Measurements from ENCODE around the gene ABCC4. TPM values are rescaled to one million over a fixed set of nuclear protein-coding genes. Genes with fewer than 3 reads are reported as not detected.

ABCC4 gene
- total RNA-seq, 1 donor from 2014 or later: 4.0 TPM

GRCh38 chr13:95049772-95050171, 251.5 kb downstream of the ABCC4 start:
- DNase-seq (ENCODE audit: missing footprints) (no peak), ATAC-seq (no peak)
- intact Hi-C loops (cut with DNase I): no loop called here

- ATAC-seq: no peak
- DNase-seq (ENCODE audit: missing footprints): no peak
- intact Hi-C loops (cut with DNase I): no loop called here
These were observed 256.6 kb downstream of the ABCC4 start for GRCh38 chr13:95044452-95045205.

GRCh38 chr13:95039415-95039814, 261.8 kb downstream of the ABCC4 start:
- ATAC-seq: no peak
- DNase-seq (ENCODE audit: missing footprints): no peak
- intact Hi-C loops (cut with DNase I): no loop called here

GRCh38 chr13:95038949-95039348, 262.3 kb downstream of the ABCC4 start:
- DNase-seq (ENCODE audit: missing footprints): no peak
- intact Hi-C loops (cut with DNase I): no loop called here
- no peak for ATAC-seq

GRCh38 chr13:95035311-95036109, 265.7 kb downstream of the ABCC4 start:
- ATAC-seq (no peak), DNase-seq (ENCODE audit: missing footprints) (no peak)
- intact Hi-C loops (cut with DNase I): no loop called here

GRCh38 chr13:95033890-95034289, 267.4 kb downstream of the ABCC4 start:
- ATAC-seq (no peak), DNase-seq (ENCODE audit: missing footprints) (no peak)
- intact Hi-C loops (cut with DNase I): no loop called here

GRCh38 chr13:95032121-95032520, 269.1 kb downstream of the ABCC4 start:
- intact Hi-C loops (cut with DNase I): no loop called here
- no peak for DNase-seq (ENCODE audit: missing footprints)
- ATAC-seq: no peak

- DNase-seq (ENCODE audit: missing footprints): no peak
- ATAC-seq: no peak
- intact Hi-C loops (cut with DNase I): no loop called here
These were observed 270.4 kb downstream of the ABCC4 start for GRCh38 chr13:95030821-95031343.

- ATAC-seq: no peak
- intact Hi-C loops (cut with DNase I): no loop called here
- DNase-seq (ENCODE audit: missing footprints): no peak
These were observed 273.6 kb downstream of the ABCC4 start for GRCh38 chr13:95027638-95028037.

GRCh38 chr13:95025116-95025515, 276.1 kb downstream of the ABCC4 start:
- DNase-seq (ENCODE audit: missing footprints): no peak
- no peak for ATAC-seq
- intact Hi-C loops (cut with DNase I): no loop called here

- DNase-seq (ENCODE audit: missing footprints): no peak
- intact Hi-C loops (cut with DNase I): no loop called here
- ATAC-seq: no peak
These were observed 277.8 kb downstream of the ABCC4 start for GRCh38 chr13:95023405-95023804.

GRCh38 chr13:95020298-95020987, 280.8 kb downstream of the ABCC4 start:
- intact Hi-C loops (cut with DNase I): no loop called here
- DNase-seq (ENCODE audit: missing footprints) (no peak), ATAC-seq (no peak)

GRCh38 chr13:95019886-95020285, 281.4 kb downstream of the ABCC4 start:
- ATAC-seq (no peak), DNase-seq (ENCODE audit: missing footprints) (no peak)
- intact Hi-C loops (cut with DNase I): no loop called here

- ATAC-seq (no peak), DNase-seq (ENCODE audit: missing footprints) (no peak)
- intact Hi-C loops (cut with DNase I): no loop called here
These were observed 293.9 kb downstream of the ABCC4 start for GRCh38 chr13:95007322-95007721.

GRCh38 chr13:95005300-95005699, 296.0 kb downstream of the ABCC4 start:
- no peak for DNase-seq (ENCODE audit: missing footprints)
- intact Hi-C loops (cut with DNase I): no loop called here
- no peak for ATAC-seq

GRCh38 chr13:95003019-95003813, 298.0 kb downstream of the ABCC4 start:
- DNase-seq (ENCODE audit: missing footprints) (no peak), ATAC-seq (no peak)
- intact Hi-C loops (cut with DNase I): no loop called here

- ATAC-seq (no peak), DNase-seq (ENCODE audit: missing footprints) (no peak)
- intact Hi-C loops (cut with DNase I): no loop called here
These were observed 299.1 kb downstream of the ABCC4 start for GRCh38 chr13:95002126-95002525.

GRCh38 chr13:94999871-95000270, 301.4 kb downstream of the ABCC4 start:
- ATAC-seq (no peak), DNase-seq (ENCODE audit: missing footprints) (no peak)
- intact Hi-C loops (cut with DNase I): no loop called here

GRCh38 chr13:94997126-94997525, 304.1 kb downstream of the ABCC4 start:
- DNase-seq (ENCODE audit: missing footprints) (no peak), ATAC-seq (no peak)
- intact Hi-C loops (cut with DNase I): no loop called here
